ENCODE measurements around the gene BCL3. TPM values are rescaled to one million over a fixed set of nuclear protein-coding genes. Genes with fewer than 3 reads are reported as not detected.

Gene BCL3
- total and polyA plus RNA-seq, 2 of the 4 experiments (the other 2 are of a cell fraction) = 1.6 to 26.0 TPM

GRCh38 chr19:44753626-44753931, 5.1 kb downstream of the BCL3 start (continued):
- no peak for TF ChIP-seq MAZ (IDR thresholded peaks at IDR 0.05; ENCODE audit: borderline replicate concordance, low read depth, low read length)
- no peak for TF ChIP-seq CEBPB (IDR thresholded peaks at IDR 0.05; ENCODE audit: low read depth, low read length)
- no peak for TF ChIP-seq FOS (IDR thresholded peaks at IDR 0.05; ENCODE audit: low read depth, low read length)
- no peak for TF ChIP-seq SMC3 (IDR thresholded peaks at IDR 0.05; ENCODE audit: low read depth, low read length)
- TF ChIP-seq MAFK (IDR thresholded peaks at IDR 0.05; ENCODE audit: low read depth, low read length) = no peak
- TF ChIP-seq RFX5 (IDR thresholded peaks at IDR 0.05; ENCODE audit: low read depth, low read length) = no peak
- TF ChIP-seq POLR2A (IDR thresholded peaks at IDR 0.05; ENCODE audit: low read depth, low read length) = no peak
- no peak for TF ChIP-seq BHLHE40 (IDR thresholded peaks at IDR 0.05; ENCODE audit: low read depth, low read length)
